Endothelial cell of umbilical vein (primary cell): ENCODE measurements around the gene SIX1. TPM values are rescaled to one million over a fixed set of nuclear protein-coding genes. Genes with fewer than 3 reads are reported as not detected.

Source experiments
- BruUV-seq: library from RNA; stranded (reverse); fragments of 400-500 nt; replicated peaks from 2 replicates; lab custom pipeline; 2021; lab: Mats Ljungman, UMichigan
- CTCF ChIA-PET: fragments of 300-600, 350-600 bp; sonication (Branson Sonifier 250); formaldehyde crosslinking; loops from one replicate; lab custom pipeline; 2021; ENCODE audit warnings: antibody characterized with exemption, inconsistent platforms; lab: Charles Lee
- POLR2A ChIA-PET: fragments of 300-600, 350-600 bp; sonication (Branson Sonifier 250); formaldehyde crosslinking; loops from one replicate; lab custom pipeline; 2021; ENCODE audit warnings: antibody characterized with exemption, inconsistent platforms; lab: Charles Lee
- DNase-seq: peaks from one replicate; pipeline ENCODE4 v3.0.0-alpha.2; 2011; ENCODE audit warnings: low read depth, low spot score
- FAIRE-seq: peaks from 2 replicates; lab custom pipeline; 2011; peaks lifted over from hg19 to GRCh38; lab: Jason Lieb, UNC
- H2AFZ ChIP-seq: 2 replicates; pipeline ENCODE4 v1.6.0; 2012; ENCODE audit warnings: low read depth, low read length, control low read depth, inconsistent platforms
- H3K27ac ChIP-seq: 2 replicates; pipeline ENCODE4 v1.5.1; 2011; ENCODE audit warnings: low read depth, mild to moderate bottlenecking, control low read depth, low read length, moderate library complexity; ENCODE audit not compliant: insufficient read depth
- H3K27me3 ChIP-seq, 2 experiments: 2 replicates each; pipeline versions ENCODE4 v1.6.0 to v1.6.1; 2011; ENCODE audit warnings: low read length in 2 of 2, mixed read lengths in 1 of 2; ENCODE audit not compliant: control insufficient read depth in 2 of 2, insufficient read depth in 2 of 2
- H3K36me3 ChIP-seq, 2 experiments: 2 replicates in 1 of 2; 3 replicates in 1 of 2; pipeline ENCODE4 v1.5.1; 2011; ENCODE audit warnings: low read length in 2 of 2, mild to moderate bottlenecking in 1 of 2, moderate library complexity in 1 of 2; ENCODE audit not compliant: control insufficient read depth in 2 of 2, insufficient read depth in 2 of 2; ENCODE audit errors: extremely low read depth in 1 of 2
- H3K4me1 ChIP-seq: 3 replicates; pipeline ENCODE4 v1.5.1; 2011; ENCODE audit warnings: mild to moderate bottlenecking, low read length; ENCODE audit not compliant: control insufficient read depth, insufficient read depth; ENCODE audit errors: extremely low read depth
- H3K4me2 ChIP-seq: 2 replicates; pipeline ENCODE4 v1.6.1; 2011; ENCODE audit warnings: low read length, control low read depth, mixed read lengths; ENCODE audit not compliant: insufficient read depth
- H3K4me3 ChIP-seq, 3 experiments: fragments of 200-600 bp in 1 of 3; sonication (generic), shearing (Covaris generic) in 1 of 3; replicated peaks in 1 of 3; 2 replicates each; pipeline ENCODE4 v1.5.1; 2011 to 2016; ENCODE audit warnings: control low read depth in 3 of 3, low read length in 3 of 3, mild to moderate bottlenecking in 2 of 3, inconsistent platforms in 1 of 3, low read depth in 1 of 3, moderate library complexity in 1 of 3; ENCODE audit not compliant: insufficient read depth in 1 of 3
- H3K79me2 ChIP-seq: 2 replicates; pipeline ENCODE4 v1.6.0; 2012; ENCODE audit warnings: low read length, inconsistent platforms; ENCODE audit not compliant: control insufficient read depth, insufficient read depth
- H3K9ac ChIP-seq: replicated peaks from 2 replicates; pipeline ENCODE3; 2011; ENCODE audit warnings: low read length, control low read depth; ENCODE audit not compliant: insufficient read depth; ENCODE audit errors: extremely low read depth
- H3K9me1 ChIP-seq: replicated peaks from 3 replicates; pipeline ENCODE4 v1.6.0; 2011; ENCODE audit warnings: mild to moderate bottlenecking, low read length; ENCODE audit not compliant: control insufficient read depth, insufficient read depth; ENCODE audit errors: extremely low read depth
- H3K9me3 ChIP-seq: replicated peaks from 2 replicates; pipeline ENCODE4 v1.5.1; 2012; ENCODE audit warnings: low read length, inconsistent platforms; ENCODE audit not compliant: control insufficient read depth, insufficient read depth
- H4K20me1 ChIP-seq: replicated peaks from 2 replicates; pipeline ENCODE3; 2011; ENCODE audit warnings: mild to moderate bottlenecking, low read length; ENCODE audit not compliant: control insufficient read depth, insufficient read depth; ENCODE audit errors: extremely low read depth
- EZH2 ChIP-seq: IDR thresholded peaks from 2 replicates; pipeline ENCODE4 v1.6.1; 2012; ENCODE audit warnings: borderline replicate concordance, low read depth, mild to moderate bottlenecking, moderate library complexity, low read length, inconsistent platforms; ENCODE audit not compliant: severe bottlenecking
- FOS ChIP-seq: IDR thresholded peaks from 2 replicates; pipeline ENCODE4 v1.6.1; 2011; ENCODE audit warnings: mild to moderate bottlenecking, low read length, moderate library complexity, borderline replicate concordance; ENCODE audit not compliant: insufficient read depth
- GATA2 ChIP-seq: IDR thresholded peaks from 2 replicates; pipeline ENCODE4 v1.7.0; 2011; ENCODE audit warnings: low read depth, mild to moderate bottlenecking, moderate library complexity, mixed read lengths, low read length; ENCODE audit not compliant: insufficient read length, insufficient read depth
- JUN ChIP-seq: IDR thresholded peaks from 2 replicates; pipeline ENCODE4 v1.6.1; 2011; ENCODE audit warnings: borderline replicate concordance, low read depth; ENCODE audit not compliant: insufficient read length, insufficient read depth
- MYC ChIP-seq: IDR thresholded peaks from one replicate; pipeline ENCODE4 v1.6.1; 2011; ENCODE audit warnings: mild to moderate bottlenecking, low read depth, low read length
- POLR2A ChIP-seq: IDR thresholded peaks from 2 replicates; pipeline ENCODE4 v1.6.1; 2012; ENCODE audit warnings: low read depth, mild to moderate bottlenecking, control low read depth, low read length
- POLR2AphosphoS5 ChIP-seq: IDR thresholded peaks from 2 replicates; pipeline ENCODE4 v1.6.1; 2012; ENCODE audit warnings: low read depth, mild to moderate bottlenecking, control low read depth, low read length, moderate library complexity; ENCODE audit not compliant: insufficient read depth
- dilution Hi-C: fragments of 300-500 bp; cut with MboI; formaldehyde crosslinking; loops from one replicate; pipeline ENCODE4 v1.15.0; 2019; ENCODE audit warnings: low sequenced_read_pairs; ENCODE audit not compliant: extremely low pct_ligation_motif_present
- intact Hi-C: fragments of 100-400 bp; cut with micrococcal nuclease; formaldehyde crosslinking; loops from one replicate; pipeline ENCODE4 v1.10.0; 2022
- polyA plus RNA-seq, 4 experiments: library from polyadenylated mRNA; depleted of rRNA in 3 of 4; stranded (reverse) in 3 of 4; unstranded in 1 of 4; fragments of >200 nt; gene quantifications; 2 replicates each; pipeline versions ENCODE4 v1.2.1 to v1.2.3, GENCODE V29; 2011 to 2012; ENCODE audit warnings: missing spikeins in 1 of 4
- total RNA-seq: library from RNA; stranded (reverse); gene quantifications from 2 replicates; pipeline ENCODE4 v1.2.3, GENCODE V29; 2021
- TF ChIP-seq, protein P1 (sequence below): IDR thresholded peaks from 2 replicates; pipeline ENCODE4 v1.6.1; 2011; ENCODE audit not compliant: insufficient read depth, insufficient read length
- TF ChIP-seq, protein P2 (sequence below), 2 donors: IDR thresholded peaks; 1 replicate in 1 of 2; 2 replicates in 1 of 2; pipeline ENCODE4 v1.5.1; 2011; ENCODE audit warnings: low read length in 2 of 2, mild to moderate bottlenecking in 2 of 2, moderate library complexity in 2 of 2, control low read depth in 1 of 2, inconsistent platforms in 1 of 2, low read depth in 1 of 2; ENCODE audit not compliant: insufficient read depth in 1 of 2; ENCODE audit errors: extremely low read depth in 1 of 2

Gene SIX1
- total and polyA plus RNA-seq, 2 donors (not counting 3 experiments of a cell fraction or from before 2014, with no cell fraction given) = 0.40 to 0.55 TPM

DNA sequence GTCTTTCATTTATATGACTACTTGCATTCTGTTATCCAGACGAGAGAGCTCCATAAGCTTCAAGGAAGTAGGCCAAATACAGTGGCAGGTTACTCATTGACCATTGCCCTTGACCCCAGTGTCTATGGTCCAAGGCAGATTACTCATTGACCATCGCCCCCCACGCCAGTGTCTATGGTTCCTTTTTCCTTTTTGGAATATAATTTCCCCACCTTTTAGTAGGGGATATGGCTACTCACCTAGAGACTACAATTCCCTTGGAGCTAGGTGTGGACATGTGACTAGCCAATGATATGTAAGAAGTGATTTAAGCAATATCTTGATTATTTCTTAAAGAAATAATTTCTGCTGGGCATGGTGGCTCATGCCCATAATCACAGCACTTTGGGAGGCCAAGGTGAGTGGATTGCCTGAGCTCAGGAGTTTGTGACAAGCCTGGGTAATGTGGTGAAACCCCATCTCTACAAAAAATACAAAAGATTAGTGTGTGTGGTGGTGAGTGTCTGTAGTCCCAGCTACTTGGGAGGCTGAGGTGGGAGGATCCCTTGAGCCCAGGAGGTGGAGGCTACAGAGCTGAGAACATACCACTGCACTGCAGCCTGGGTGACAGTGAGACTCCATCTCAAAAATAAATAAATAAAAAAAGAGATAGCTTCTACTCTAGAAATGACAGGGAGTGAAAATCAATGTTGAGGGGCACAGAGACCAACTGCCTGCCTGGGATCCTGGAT, 42.3 kb upstream of the SIX1 start:
- no peaks in the 10 kb centered on the region for H3K9me1 ChIP-seq
- no peak overlapping the region for H3K4me3 ChIP-seq
- peaks cover 0 to 2% of the 10 kb centered on the region in 2 experiments for H3K27me3 ChIP-seq
- dilution Hi-C loops = no loop called here
- no TSS peak for BruUV-seq
- no peak overlapping the region for H3K4me2 ChIP-seq
- TF ChIP-seq EZH2 = no peak
- TF ChIP-seq FOS = no peak
- TF ChIP-seq, protein P1, sequence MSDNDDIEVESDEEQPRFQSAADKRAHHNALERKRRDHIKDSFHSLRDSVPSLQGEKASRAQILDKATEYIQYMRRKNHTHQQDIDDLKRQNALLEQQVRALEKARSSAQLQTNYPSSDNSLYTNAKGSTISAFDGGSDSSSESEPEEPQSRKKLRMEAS = no peak
- no peak for TF ChIP-seq POLR2AphosphoS5
- TF ChIP-seq JUN = no peak
- no peak for TF ChIP-seq MYC
- TF ChIP-seq, protein P2, sequence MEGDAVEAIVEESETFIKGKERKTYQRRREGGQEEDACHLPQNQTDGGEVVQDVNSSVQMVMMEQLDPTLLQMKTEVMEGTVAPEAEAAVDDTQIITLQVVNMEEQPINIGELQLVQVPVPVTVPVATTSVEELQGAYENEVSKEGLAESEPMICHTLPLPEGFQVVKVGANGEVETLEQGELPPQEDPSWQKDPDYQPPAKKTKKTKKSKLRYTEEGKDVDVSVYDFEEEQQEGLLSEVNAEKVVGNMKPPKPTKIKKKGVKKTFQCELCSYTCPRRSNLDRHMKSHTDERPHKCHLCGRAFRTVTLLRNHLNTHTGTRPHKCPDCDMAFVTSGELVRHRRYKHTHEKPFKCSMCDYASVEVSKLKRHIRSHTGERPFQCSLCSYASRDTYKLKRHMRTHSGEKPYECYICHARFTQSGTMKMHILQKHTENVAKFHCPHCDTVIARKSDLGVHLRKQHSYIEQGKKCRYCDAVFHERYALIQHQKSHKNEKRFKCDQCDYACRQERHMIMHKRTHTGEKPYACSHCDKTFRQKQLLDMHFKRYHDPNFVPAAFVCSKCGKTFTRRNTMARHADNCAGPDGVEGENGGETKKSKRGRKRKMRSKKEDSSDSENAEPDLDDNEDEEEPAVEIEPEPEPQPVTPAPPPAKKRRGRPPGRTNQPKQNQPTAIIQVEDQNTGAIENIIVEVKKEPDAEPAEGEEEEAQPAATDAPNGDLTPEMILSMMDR (IDR thresholded peaks at IDR 0.05; ENCODE audit: extremely low read depth in 1 of 2, insufficient read depth in 1 of 2, low read depth in 1 of 2, low read length in 2 of 2) = no peak
- TF ChIP-seq POLR2A = no peak
- TF ChIP-seq GATA2 = no peak
- no peak overlapping the region for H3K27ac ChIP-seq
- intact Hi-C loops = no loop called here
- H4K20me1 ChIP-seq = no peaks in the 10 kb centered on the region
- CTCF ChIA-PET = interaction anchor here (1.4 to 1.5 kb wide), 2 partner anchors 9 to 22 kb away, joined by 4 read pairs; no protein-coding TSS in a partner anchor
- H2AFZ ChIP-seq = no peak overlapping the region
- no peaks in the 10 kb centered on the region for H3K36me3 ChIP-seq
- H3K4me1 ChIP-seq = no peaks in the 10 kb centered on the region
- no peaks in the 10 kb centered on the region for H3K9me3 ChIP-seq
- no peak for DNase-seq
- H3K9ac ChIP-seq = no peak overlapping the region
- POLR2A ChIA-PET = no interaction called here
- FAIRE-seq = no peak
- H3K79me2 ChIP-seq = no peaks in the 10 kb centered on the region
